Measurements from ENCODE around the gene RPRD1A.

The RPRD1A gene

GRCh38 chr18:36101943-36102342, 34.6 kb upstream of the RPRD1A start:
- Histone ChIP-seq H3K79me2 (ENCODE audit: insufficient read depth, low read length) (no peaks in the 10 kb centered on the region), H3K9ac (ENCODE audit: low read length) (no peak overlapping the region), H3K9me2 (replicated peaks; ENCODE audit: insufficient read depth, low read length) (no peaks in the 10 kb centered on the region), H2AFZ (ENCODE audit: low read depth, low read length, severe bottlenecking) (no peak overlapping the region), H3K9me3 (ENCODE audit: insufficient read depth, low read length) (peaks cover 23% of the 10 kb centered on the region), H3K4me3 (ENCODE audit: insufficient read depth, low read length, poor library complexity, severe bottlenecking) (no peak overlapping the region), H3F3A (ENCODE audit: insufficient read depth) (no peaks in the 10 kb centered on the region), H3K27ac (ENCODE audit: low read depth, low read length) (no peak overlapping the region), H4K20me1 (ENCODE audit: low read depth, low read length) (no peaks in the 10 kb centered on the region), H3K4me2 (ENCODE audit: low read depth, low read length, poor library complexity, severe bottlenecking) (no peak overlapping the region), H3K27me3 (ENCODE audit: low read length) (no peaks in the 10 kb centered on the region), H3K36me3 (ENCODE audit: low read length) (peaks cover 5% of the 10 kb centered on the region; the same call in 1 of the 2 replicates)
- TF ChIP-seq EZH2phosphoT487 (conservative IDR thresholded peaks at IDR 0.05; ENCODE audit: low read length): no peak
- TF ChIP-seq, protein P1, sequence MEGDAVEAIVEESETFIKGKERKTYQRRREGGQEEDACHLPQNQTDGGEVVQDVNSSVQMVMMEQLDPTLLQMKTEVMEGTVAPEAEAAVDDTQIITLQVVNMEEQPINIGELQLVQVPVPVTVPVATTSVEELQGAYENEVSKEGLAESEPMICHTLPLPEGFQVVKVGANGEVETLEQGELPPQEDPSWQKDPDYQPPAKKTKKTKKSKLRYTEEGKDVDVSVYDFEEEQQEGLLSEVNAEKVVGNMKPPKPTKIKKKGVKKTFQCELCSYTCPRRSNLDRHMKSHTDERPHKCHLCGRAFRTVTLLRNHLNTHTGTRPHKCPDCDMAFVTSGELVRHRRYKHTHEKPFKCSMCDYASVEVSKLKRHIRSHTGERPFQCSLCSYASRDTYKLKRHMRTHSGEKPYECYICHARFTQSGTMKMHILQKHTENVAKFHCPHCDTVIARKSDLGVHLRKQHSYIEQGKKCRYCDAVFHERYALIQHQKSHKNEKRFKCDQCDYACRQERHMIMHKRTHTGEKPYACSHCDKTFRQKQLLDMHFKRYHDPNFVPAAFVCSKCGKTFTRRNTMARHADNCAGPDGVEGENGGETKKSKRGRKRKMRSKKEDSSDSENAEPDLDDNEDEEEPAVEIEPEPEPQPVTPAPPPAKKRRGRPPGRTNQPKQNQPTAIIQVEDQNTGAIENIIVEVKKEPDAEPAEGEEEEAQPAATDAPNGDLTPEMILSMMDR (IDR thresholded peaks at IDR 0.05; ENCODE audit: insufficient read depth, low read length, poor library complexity, severe bottlenecking): no peak

- TF ChIP-seq EZH2phosphoT487 (conservative IDR thresholded peaks at IDR 0.05; ENCODE audit: low read length): no peak
- H3K9me3 ChIP-seq (ENCODE audit: insufficient read depth, low read length): peaks cover 23% of the 10 kb centered on the region
- peaks cover 5% of the 10 kb centered on the region; the same call in 1 of the 2 replicates for H3K36me3 ChIP-seq (ENCODE audit: low read length)
- H2AFZ ChIP-seq (ENCODE audit: low read depth, low read length, severe bottlenecking): no peak overlapping the region
- H3K9me2 ChIP-seq (replicated peaks; ENCODE audit: insufficient read depth, low read length): no peaks in the 10 kb centered on the region
- no peaks in the 10 kb centered on the region for H4K20me1 ChIP-seq (ENCODE audit: low read depth, low read length)
- no peaks in the 10 kb centered on the region for H3K27me3 ChIP-seq (ENCODE audit: low read length)
- H3F3A ChIP-seq (ENCODE audit: insufficient read depth): no peaks in the 10 kb centered on the region
- no peak overlapping the region for H3K4me2 ChIP-seq (ENCODE audit: low read depth, low read length, poor library complexity, severe bottlenecking)
- no peak overlapping the region for H3K4me3 ChIP-seq (ENCODE audit: insufficient read depth, low read length, poor library complexity, severe bottlenecking)
- no peak overlapping the region for H3K9ac ChIP-seq (ENCODE audit: low read length)
- H3K27ac ChIP-seq (ENCODE audit: low read depth, low read length): no peak overlapping the region
- H3K79me2 ChIP-seq (ENCODE audit: insufficient read depth, low read length): no peaks in the 10 kb centered on the region
These were observed 32.0 kb upstream of the RPRD1A start for GRCh38 chr18:36099311-36099710.

- H3K27ac ChIP-seq (ENCODE audit: low read depth, low read length): no peak overlapping the region
- H3K9me2 ChIP-seq (replicated peaks; ENCODE audit: insufficient read depth, low read length): no peaks in the 10 kb centered on the region
- no peaks in the 10 kb centered on the region for H3K27me3 ChIP-seq (ENCODE audit: low read length)
- H2AFZ ChIP-seq (ENCODE audit: low read depth, low read length, severe bottlenecking): no peak overlapping the region
- H3K36me3 ChIP-seq (ENCODE audit: low read length): no peaks in the 10 kb centered on the region
- H3K79me2 ChIP-seq (ENCODE audit: insufficient read depth, low read length): no peaks in the 10 kb centered on the region
- H3K4me2 ChIP-seq (ENCODE audit: low read depth, low read length, poor library complexity, severe bottlenecking): no peak overlapping the region
- H3K9me3 ChIP-seq (ENCODE audit: insufficient read depth, low read length): peaks cover 8% of the 10 kb centered on the region
- H3K4me3 ChIP-seq (ENCODE audit: insufficient read depth, low read length, poor library complexity, severe bottlenecking): no peak overlapping the region
- H4K20me1 ChIP-seq (ENCODE audit: low read depth, low read length): no peaks in the 10 kb centered on the region
- no peak overlapping the region for H3K9ac ChIP-seq (ENCODE audit: low read length)
- H3F3A ChIP-seq (ENCODE audit: insufficient read depth): no peaks in the 10 kb centered on the region
- no peak for TF ChIP-seq EZH2phosphoT487 (conservative IDR thresholded peaks at IDR 0.05; ENCODE audit: low read length)
- TF ChIP-seq, protein P1 (IDR thresholded peaks at IDR 0.05; ENCODE audit: insufficient read depth, low read length, poor library complexity, severe bottlenecking): no peak
These were observed 29.6 kb upstream of the RPRD1A start for GRCh38 chr18:36096955-36097354.

DNA sequence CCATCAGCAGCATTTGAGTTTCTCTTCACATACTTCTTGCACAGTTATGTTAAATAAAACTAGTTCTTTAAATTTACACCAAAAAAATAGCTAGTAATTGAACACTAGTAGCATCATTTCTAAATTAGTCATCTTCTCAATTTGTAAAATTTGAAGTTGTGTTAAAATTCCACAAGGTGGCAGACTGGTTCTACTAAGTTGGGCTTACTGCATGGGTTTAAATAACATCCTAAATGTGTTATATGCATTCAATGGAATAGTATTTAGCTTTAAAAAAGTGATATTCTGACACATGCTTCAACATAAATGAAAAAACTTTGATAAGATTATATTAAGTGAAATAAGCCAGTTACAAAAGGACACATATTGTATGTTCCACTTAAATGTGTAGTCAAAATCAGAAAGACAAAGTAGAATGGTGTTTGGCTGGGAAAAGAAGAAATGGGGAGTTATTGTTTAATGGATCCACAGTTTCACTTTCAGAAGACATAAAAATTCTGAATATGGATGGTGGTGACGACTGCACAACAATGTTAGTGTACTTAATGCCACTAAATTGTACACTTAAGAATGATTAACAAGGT, 28.7 kb upstream of the RPRD1A start:
- Histone ChIP-seq H3K9me3 (ENCODE audit: insufficient read depth, low read length) (no peaks in the 10 kb centered on the region), H3K4me2 (ENCODE audit: low read depth, low read length, poor library complexity, severe bottlenecking) (no peak overlapping the region), H4K20me1 (ENCODE audit: low read depth, low read length) (no peaks in the 10 kb centered on the region), H3K4me3 (ENCODE audit: insufficient read depth, low read length, poor library complexity, severe bottlenecking) (no peak overlapping the region), H3K27ac (ENCODE audit: low read depth, low read length) (no peak overlapping the region), H3K36me3 (ENCODE audit: low read length) (no peaks in the 10 kb centered on the region), H3K79me2 (ENCODE audit: insufficient read depth, low read length) (no peaks in the 10 kb centered on the region), H3F3A (ENCODE audit: insufficient read depth) (no peaks in the 10 kb centered on the region), H3K9ac (ENCODE audit: low read length) (no peak overlapping the region), H3K27me3 (ENCODE audit: low read length) (no peaks in the 10 kb centered on the region), H2AFZ (ENCODE audit: low read depth, low read length, severe bottlenecking) (no peak overlapping the region), H3K9me2 (replicated peaks; ENCODE audit: insufficient read depth, low read length) (no peaks in the 10 kb centered on the region)
- TF ChIP-seq EZH2phosphoT487 (conservative IDR thresholded peaks at IDR 0.05; ENCODE audit: low read length): no peak
- TF ChIP-seq, protein P1 (IDR thresholded peaks at IDR 0.05; ENCODE audit: insufficient read depth, low read length, poor library complexity, severe bottlenecking): peak; percentile 70
